ENCODE results near the gene EDC4. TPM values are rescaled to one million over a fixed set of nuclear protein-coding genes. Genes with fewer than 3 reads are reported as not detected.

The EDC4 gene
- total and polyA plus RNA-seq, 2 of the 13 experiments (the other 11 are each of a cell fraction or from before 2014, with no cell fraction given), result 51.4 to 59.1 TPM

DNA sequence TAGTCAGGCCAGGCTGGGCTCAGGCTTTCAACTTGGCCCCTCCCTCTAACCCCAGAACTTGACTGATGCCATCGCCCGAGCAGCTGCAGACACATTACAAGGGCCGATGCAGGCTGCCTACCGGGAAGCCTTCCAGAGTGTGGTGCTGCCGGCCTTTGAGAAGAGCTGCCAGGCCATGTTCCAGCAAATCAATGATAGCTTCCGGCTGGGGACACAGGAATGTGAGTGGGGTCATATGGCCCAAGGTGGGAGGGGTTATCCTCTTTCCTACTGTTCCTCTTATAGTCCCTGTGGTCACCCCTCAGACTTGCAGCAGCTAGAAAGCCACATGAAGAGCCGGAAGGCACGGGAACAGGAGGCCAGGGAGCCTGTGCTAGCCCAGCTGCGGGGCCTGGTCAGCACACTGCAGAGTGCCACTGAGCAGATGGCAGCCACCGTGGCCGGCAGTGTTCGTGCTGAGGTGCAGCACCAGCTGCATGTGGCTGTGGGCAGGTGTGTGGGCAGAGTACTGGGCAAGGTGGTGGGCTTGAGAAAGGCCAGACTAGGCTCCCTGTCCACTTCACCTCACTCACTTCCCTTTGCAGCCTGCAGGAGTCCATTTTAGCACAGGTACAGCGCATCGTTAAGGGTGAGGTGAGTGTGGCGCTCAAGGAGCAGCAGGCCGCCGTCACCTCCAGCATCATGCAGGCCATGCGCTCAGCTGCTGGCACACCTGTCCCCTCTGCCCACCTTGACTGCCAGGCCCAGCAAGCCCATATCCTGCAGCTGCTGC is 9.7 kb downstream of the EDC4 start:
- WGBS (ENCODE audit: low lambda C conversion rate), result 92% methylated on average over 16 of the region's 18 CpGs
- BruUV-seq (replicated peaks), result no TSS peak
- no peak overlapping the region for H3K4me3 ChIP-seq (replicated peaks in 1 of 3; ENCODE audit: insufficient read depth in 1 of 3, low read depth in 2 of 3, low read length in 3 of 3)
- CTCF ChIA-PET (ENCODE audit: low intra/inter-chr PET ratio, low total read pairs), result interaction anchor here (1.2 to 5.3 kb wide), 6 partner anchors 33 to 182 kb away, joined by 3 to 63 read pairs (median 6); partner anchors contain the start of gene THAP11
- H3K79me2 ChIP-seq (ENCODE audit: insufficient read depth, low read length), result no peaks in the 10 kb centered on the region
- POLR2A ChIA-PET, result interaction anchor here (1.3 to 3.3 kb wide), 6 partner anchors 10 to 158 kb away, joined by 3 to 22 read pairs (median 7); partner anchors contain the start of genes LCAT, PSKH1 and PSMB10
- H3K4me2 ChIP-seq (ENCODE audit: low read depth, low read length), result no peak overlapping the region; the same call in 1 of the 2 replicates
- H3K27ac ChIP-seq (ENCODE audit: extremely low read length, insufficient read depth, low read length), result peak overlapping the region; percentile 36
- FAIRE-seq, result no peak
- H4K20me1 ChIP-seq (ENCODE audit: insufficient read depth, low read length), result no peaks in the 10 kb centered on the region
- no peaks in the 10 kb centered on the region for H3K27me3 ChIP-seq (ENCODE audit: control insufficient read depth in 1 of 2, insufficient read depth in 2 of 2, low read length in 2 of 2)
- ATAC-seq, result peak; percentile 3; the same call in 2 of the 3 replicates
- intact Hi-C loops (cut with micrococcal nuclease; ENCODE audit: unreplicated experiment) (loop anchor here (1.0 to 5.0 kb wide), 2 partner anchors 46 to 160 kb away; no protein-coding TSS in a partner anchor), in situ Hi-C loops (cut with HindIII; ENCODE audit: extremely low pct_ligation_motif_present, low pct_unique_long_range_greater_than_20kb) (loop anchor here (10.0 kb wide), 1 partner anchor 162 kb away; no protein-coding TSS in a partner anchor)
- no peak overlapping the region for H2AFZ ChIP-seq (ENCODE audit: low read length)
- peaks cover 50 to 79% of the 10 kb centered on the region in 2 experiments for H3K36me3 ChIP-seq (replicated peaks in 1 of 2; ENCODE audit: control insufficient read depth in 1 of 2, insufficient read depth in 2 of 2, low read length in 2 of 2)
- H3K9ac ChIP-seq (ENCODE audit: insufficient read depth, low read depth, low read length), result no peak overlapping the region; the same call in 1 of the 2 replicates
- H3K4me1 ChIP-seq (ENCODE audit: insufficient read depth, low read length), result peaks cover 31% of the 10 kb centered on the region
- DNase-seq (ENCODE audit: low spot score), result no peak
- H3K9me3 ChIP-seq (ENCODE audit: low read length), result no peaks in the 10 kb centered on the region
- TF ChIP-seq, protein P1, sequence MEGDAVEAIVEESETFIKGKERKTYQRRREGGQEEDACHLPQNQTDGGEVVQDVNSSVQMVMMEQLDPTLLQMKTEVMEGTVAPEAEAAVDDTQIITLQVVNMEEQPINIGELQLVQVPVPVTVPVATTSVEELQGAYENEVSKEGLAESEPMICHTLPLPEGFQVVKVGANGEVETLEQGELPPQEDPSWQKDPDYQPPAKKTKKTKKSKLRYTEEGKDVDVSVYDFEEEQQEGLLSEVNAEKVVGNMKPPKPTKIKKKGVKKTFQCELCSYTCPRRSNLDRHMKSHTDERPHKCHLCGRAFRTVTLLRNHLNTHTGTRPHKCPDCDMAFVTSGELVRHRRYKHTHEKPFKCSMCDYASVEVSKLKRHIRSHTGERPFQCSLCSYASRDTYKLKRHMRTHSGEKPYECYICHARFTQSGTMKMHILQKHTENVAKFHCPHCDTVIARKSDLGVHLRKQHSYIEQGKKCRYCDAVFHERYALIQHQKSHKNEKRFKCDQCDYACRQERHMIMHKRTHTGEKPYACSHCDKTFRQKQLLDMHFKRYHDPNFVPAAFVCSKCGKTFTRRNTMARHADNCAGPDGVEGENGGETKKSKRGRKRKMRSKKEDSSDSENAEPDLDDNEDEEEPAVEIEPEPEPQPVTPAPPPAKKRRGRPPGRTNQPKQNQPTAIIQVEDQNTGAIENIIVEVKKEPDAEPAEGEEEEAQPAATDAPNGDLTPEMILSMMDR (CRISPR knock-in tag; IDR thresholded peaks at IDR 0.05), result 0 out of 2 replicates have a peak, but pooled peaks have one; percentile 14
- TF ChIP-seq ZMAT3 (CRISPR knock-in tag; conservative IDR thresholded peaks at IDR 0.05) (no peak), ZC3H4 (CRISPR knock-in tag; IDR thresholded peaks at IDR 0.05; ENCODE audit: borderline replicate concordance) (no peak), PHF20 (CRISPR knock-in tag; IDR thresholded peaks at IDR 0.05) (no peak), ZSCAN12 (CRISPR knock-in tag; IDR thresholded peaks at IDR 0.05) (no peak), GFI1 (CRISPR knock-in tag; IDR thresholded peaks at IDR 0.05; ENCODE audit: borderline replicate concordance) (no peak), MYC (CRISPR knock-in tag; IDR thresholded peaks at IDR 0.05; ENCODE audit: borderline replicate concordance) (peak; percentile 17; the same call in 1 of the 2 replicates), ZNF44 (CRISPR knock-in tag; IDR thresholded peaks at IDR 0.05) (no peak), NONO (IDR thresholded peaks at IDR 0.05) (no peak), NONO (CRISPR knock-in tag; conservative IDR thresholded peaks at IDR 0.05) (no peak), KDM1A (CRISPR knock-in tag; IDR thresholded peaks at IDR 0.05) (no peak), ZNF687 (CRISPR knock-in tag; IDR thresholded peaks at IDR 0.05) (peak; percentile 66), ZBTB38 (CRISPR knock-in tag; IDR thresholded peaks at IDR 0.05) (peak; percentile 59; the same call in 1 of the 2 replicates), ZNF605 (CRISPR knock-in tag; IDR thresholded peaks at IDR 0.05) (0 out of 2 replicates have a peak, but pooled peaks have one; percentile 17)
- TF ChIP-seq, protein P2, sequence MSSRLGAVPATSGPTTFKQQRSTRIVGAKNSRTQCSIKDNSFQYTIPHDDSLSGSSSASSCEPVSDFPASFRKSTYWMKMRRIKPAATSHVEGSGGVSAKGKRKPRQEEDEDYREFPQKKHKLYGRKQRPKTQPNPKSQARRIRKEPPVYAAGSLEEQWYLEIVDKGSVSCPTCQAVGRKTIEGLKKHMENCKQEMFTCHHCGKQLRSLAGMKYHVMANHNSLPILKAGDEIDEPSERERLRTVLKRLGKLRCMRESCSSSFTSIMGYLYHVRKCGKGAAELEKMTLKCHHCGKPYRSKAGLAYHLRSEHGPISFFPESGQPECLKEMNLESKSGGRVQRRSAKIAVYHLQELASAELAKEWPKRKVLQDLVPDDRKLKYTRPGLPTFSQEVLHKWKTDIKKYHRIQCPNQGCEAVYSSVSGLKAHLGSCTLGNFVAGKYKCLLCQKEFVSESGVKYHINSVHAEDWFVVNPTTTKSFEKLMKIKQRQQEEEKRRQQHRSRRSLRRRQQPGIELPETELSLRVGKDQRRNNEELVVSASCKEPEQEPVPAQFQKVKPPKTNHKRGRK (CRISPR knock-in tag; IDR thresholded peaks at IDR 0.05), result no peak
